ENCODE data around the gene CRACR2A.

GRCh38 chr12:3732901-3733300 is 20.0 kb downstream of the CRACR2A start:
- TF ChIP-seq POLR2A (IDR thresholded peaks at IDR 0.05) = no peak
- TF ChIP-seq CTCF (IDR thresholded peaks at IDR 0.05) = no peak

Data from suprapubic skin (tissue), 3 donors.